Hepatocyte (in vitro differentiated cells): ENCODE data around the gene ZNF774.

Experiments
- CTCF ChIP-seq: fragments of 200-600 bp; sonication (generic); IDR thresholded peaks from 2 replicates; pipeline ENCODE4 v1.5.1; 2016; ENCODE audit warnings: antibody characterized with exemption, mild to moderate bottlenecking; ENCODE audit not compliant: poor library complexity
- EZH2 ChIP-seq: fragments of 200-600 bp; sonication (generic); IDR thresholded peaks from 2 replicates; pipeline ENCODE4 v1.6.1; 2016; ENCODE audit warnings: antibody characterized with exemption, mild to moderate bottlenecking, borderline replicate concordance

- TF ChIP-seq CTCF (no peak), EZH2 (no peak)
These were observed 46.2 kb upstream of the ZNF774 start for GRCh38 chr15:90305932-90306331.
